HEK293T (cell line): ENCODE measurements around the gene CASQ2.

Experiments used
- CTCF ChIA-PET: fragments of 350-600 bp; formaldehyde crosslinking; extraction: SDS; loops from one replicate; lab custom pipeline; 2021; ENCODE audit warnings: antibody characterized with exemption, inconsistent platforms; lab: Yijun Ruan, JAX
- POLR2A ChIA-PET: fragments of 350-600 bp; formaldehyde crosslinking; extraction: SDS; loops from one replicate; lab custom pipeline; 2020; ENCODE audit warnings: antibody characterized with exemption, inconsistent platforms; lab: Yijun Ruan, JAX
- DNase-seq: peaks from one replicate; pipeline ENCODE4 v3.0.0; 2012; ENCODE audit warnings: mixed read lengths; ENCODE audit errors: extremely low spot score
- ARNT ChIP-seq: fragments of 450-650 bp; IDR thresholded peaks from 2 replicates; pipeline ENCODE4 v1.6.1; 2017; ENCODE audit warnings: mild to moderate bottlenecking
- BHLHE40 ChIP-seq: fragments of 450-650 bp; IDR thresholded peaks from 2 replicates; pipeline ENCODE4 v1.6.1; 2016; ENCODE audit warnings: mild to moderate bottlenecking, moderate library complexity, borderline replicate concordance
- CTBP1 ChIP-seq: fragments of 450-650 bp; IDR thresholded peaks from 2 replicates; pipeline ENCODE4 v1.6.1; 2016; ENCODE audit warnings: borderline replicate concordance
- ELF4 ChIP-seq: fragments of 450-650 bp; IDR thresholded peaks from 2 replicates; pipeline ENCODE4 v1.6.1; 2017; ENCODE audit warnings: antibody characterized with exemption
- FOXA1 ChIP-seq: fragments of 450-650 bp; IDR thresholded peaks from 2 replicates; pipeline ENCODE4 v1.6.1; 2016; ENCODE audit warnings: mild to moderate bottlenecking
- FOXK2 ChIP-seq: fragments of 450-650 bp; IDR thresholded peaks from 2 replicates; pipeline ENCODE4 v1.6.1; 2016; ENCODE audit warnings: mild to moderate bottlenecking
- FOXM1 ChIP-seq: fragments of 450-650 bp; IDR thresholded peaks from 2 replicates; pipeline ENCODE4 v1.6.1; 2017; ENCODE audit warnings: mild to moderate bottlenecking, borderline replicate concordance
- HDGF ChIP-seq: fragments of 450-650 bp; IDR thresholded peaks from 2 replicates; pipeline ENCODE4 v1.6.1; 2017; ENCODE audit warnings: antibody characterized with exemption, borderline replicate concordance
- L3MBTL2 ChIP-seq: fragments of 450-650 bp; conservative IDR thresholded peaks from 2 replicates; pipeline ENCODE4 v1.6.1; 2016; ENCODE audit warnings: mild to moderate bottlenecking
- LEF1 ChIP-seq: fragments of 450-650 bp; IDR thresholded peaks from 2 replicates; pipeline ENCODE4 v1.6.1; 2017; ENCODE audit warnings: mild to moderate bottlenecking, borderline replicate concordance
- NFRKB ChIP-seq: fragments of 450-650 bp; IDR thresholded peaks from 2 replicates; pipeline ENCODE4 v1.6.1; 2016; ENCODE audit warnings: mild to moderate bottlenecking, moderate library complexity
- PKNOX1 ChIP-seq: fragments of 450-650 bp; IDR thresholded peaks from 2 replicates; pipeline ENCODE4 v1.6.1; 2016
- SP1 ChIP-seq: fragments of 450-650 bp; IDR thresholded peaks from 2 replicates; pipeline ENCODE4 v1.6.1; 2017
- SUZ12 ChIP-seq: fragments of 450-650 bp; IDR thresholded peaks from 2 replicates; pipeline ENCODE4 v1.6.1; 2016; ENCODE audit warnings: mild to moderate bottlenecking
- TARDBP ChIP-seq: fragments of 450-650 bp; IDR thresholded peaks from 2 replicates; pipeline ENCODE4 v1.6.1; 2016
- ZNF384 ChIP-seq: fragments of 450-650 bp; IDR thresholded peaks from 2 replicates; pipeline ENCODE4 v1.6.1; 2016

CASQ2 gene

DNA sequence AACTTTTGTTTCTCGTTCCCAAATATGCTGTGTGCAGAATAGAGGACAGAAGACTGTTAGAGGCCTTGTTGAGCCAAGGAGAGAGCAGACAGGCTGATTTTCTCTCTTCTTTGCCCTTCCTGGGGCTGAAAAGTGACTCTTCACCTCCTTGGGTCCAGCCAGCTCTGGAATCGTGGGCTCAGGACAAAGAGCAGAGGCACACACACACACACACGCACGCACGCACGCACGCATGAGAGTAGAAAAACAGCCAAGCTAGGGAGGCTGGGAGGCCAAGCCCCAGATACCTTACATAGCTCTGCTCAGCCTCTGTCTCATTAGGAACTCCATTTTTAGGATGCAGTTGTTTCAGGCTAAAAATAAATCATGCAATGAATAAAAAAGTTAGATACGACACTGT is at the start of gene CASQ2:
TSS of gene CASQ2 (minus strand) at position 166 of the 400 bp plus-strand sequence. CDS start 173 bp downstream, outside the sequence.
- POLR2A ChIA-PET, result no interaction called here
- no peak for TF ChIP-seq NFRKB
- no peak for TF ChIP-seq ARNT
- no peak for TF ChIP-seq TARDBP
- no peak for TF ChIP-seq SUZ12
- no peak for TF ChIP-seq HDGF
- TF ChIP-seq FOXM1, result no peak
- TF ChIP-seq FOXK2, result no peak
- no peak for TF ChIP-seq CTBP1
- no peak for TF ChIP-seq SP1
- no peak for TF ChIP-seq ZNF384
- no peak for TF ChIP-seq L3MBTL2
- TF ChIP-seq PKNOX1, result no peak
- TF ChIP-seq ELF4, result no peak
- no peak for TF ChIP-seq BHLHE40
- no peak for TF ChIP-seq FOXA1
- no peak for TF ChIP-seq LEF1
- CTCF ChIA-PET, result interaction anchor here (1.7 to 1.8 kb wide), 2 partner anchors 50 to 173 kb away, joined by 4 to 7 read pairs; no protein-coding TSS in a partner anchor
- no peak for DNase-seq

GRCh38 chr1:115815694-115816093 is 47.2 kb upstream of the CASQ2 start:
- CTCF ChIA-PET, result no interaction called here
- POLR2A ChIA-PET, result no interaction called here
- TF ChIP-seq HDGF (no peak), SP1 (no peak), FOXA1 (no peak), FOXM1 (no peak)
- DNase-seq, result no peak

GRCh38 chr1:115814685-115815398 is 46.3 kb upstream of the CASQ2 start:
- no peak for DNase-seq
- ChIA-PET POLR2A (no interaction called here), CTCF (no interaction called here)
- TF ChIP-seq ZNF384, result no peak
- TF ChIP-seq ELF4, result no peak
- no peak for TF ChIP-seq FOXK2
- TF ChIP-seq LEF1, result no peak
- TF ChIP-seq PKNOX1, result no peak
- no peak for TF ChIP-seq HDGF
- TF ChIP-seq SUZ12, result no peak
- TF ChIP-seq ARNT, result no peak
- TF ChIP-seq TARDBP, result no peak
- no peak for TF ChIP-seq FOXA1
- no peak for TF ChIP-seq CTBP1
- no peak for TF ChIP-seq NFRKB
- no peak for TF ChIP-seq SP1
- no peak for TF ChIP-seq L3MBTL2
- no peak for TF ChIP-seq BHLHE40
- TF ChIP-seq FOXM1, result no peak

- no peak for DNase-seq
- ChIA-PET CTCF (no interaction called here), POLR2A (no interaction called here)
- TF ChIP-seq L3MBTL2 (no peak), NFRKB (no peak), CTBP1 (no peak), FOXK2 (no peak)
These were observed 45.2 kb upstream of the CASQ2 start for GRCh38 chr1:115813727-115814126.

- CTCF ChIA-PET, result interaction anchor here (1.0 to 1.1 kb wide), 3 partner anchors 15 to 170 kb away, joined by 3 to 10 read pairs (median 3); no protein-coding TSS in a partner anchor
- TF ChIP-seq NFRKB (no peak), SUZ12 (no peak), FOXK2 (no peak), TARDBP (no peak), PKNOX1 (no peak), SP1 (no peak), FOXA1 (no peak), BHLHE40 (no peak), L3MBTL2 (no peak), ELF4 (no peak), LEF1 (no peak), ZNF384 (no peak), HDGF (no peak), CTBP1 (no peak), ARNT (no peak), FOXM1 (no peak)
- POLR2A ChIA-PET, result no interaction called here
- no peak for DNase-seq
These were observed 42.8 kb upstream of the CASQ2 start for GRCh38 chr1:115811140-115811828.

- TF ChIP-seq CTBP1 (no peak), PKNOX1 (no peak), ARNT (no peak), FOXM1 (no peak), SUZ12 (no peak), FOXK2 (no peak), HDGF (no peak), NFRKB (no peak), BHLHE40 (no peak), ELF4 (no peak), LEF1 (no peak)
- DNase-seq, result no peak
- ChIA-PET CTCF (interaction anchor here (1.0 to 1.1 kb wide), 3 partner anchors 15 to 171 kb away, joined by 3 to 10 read pairs (median 3); no protein-coding TSS in a partner anchor), POLR2A (no interaction called here)
These were observed 42.1 kb upstream of the CASQ2 start for GRCh38 chr1:115810609-115811008.
